HG03521 (cell line): ENCODE results near the gene GHRL.

Experiments used
- ATAC-seq: cut with Tn5 transposase; IDR thresholded peaks from one replicate; pipeline ENCODE4 v1.9.1; 2021; ENCODE audit warnings: mild to moderate bottlenecking, moderate library complexity; ENCODE audit not compliant: unreplicated experiment

The GHRL gene

DNA sequence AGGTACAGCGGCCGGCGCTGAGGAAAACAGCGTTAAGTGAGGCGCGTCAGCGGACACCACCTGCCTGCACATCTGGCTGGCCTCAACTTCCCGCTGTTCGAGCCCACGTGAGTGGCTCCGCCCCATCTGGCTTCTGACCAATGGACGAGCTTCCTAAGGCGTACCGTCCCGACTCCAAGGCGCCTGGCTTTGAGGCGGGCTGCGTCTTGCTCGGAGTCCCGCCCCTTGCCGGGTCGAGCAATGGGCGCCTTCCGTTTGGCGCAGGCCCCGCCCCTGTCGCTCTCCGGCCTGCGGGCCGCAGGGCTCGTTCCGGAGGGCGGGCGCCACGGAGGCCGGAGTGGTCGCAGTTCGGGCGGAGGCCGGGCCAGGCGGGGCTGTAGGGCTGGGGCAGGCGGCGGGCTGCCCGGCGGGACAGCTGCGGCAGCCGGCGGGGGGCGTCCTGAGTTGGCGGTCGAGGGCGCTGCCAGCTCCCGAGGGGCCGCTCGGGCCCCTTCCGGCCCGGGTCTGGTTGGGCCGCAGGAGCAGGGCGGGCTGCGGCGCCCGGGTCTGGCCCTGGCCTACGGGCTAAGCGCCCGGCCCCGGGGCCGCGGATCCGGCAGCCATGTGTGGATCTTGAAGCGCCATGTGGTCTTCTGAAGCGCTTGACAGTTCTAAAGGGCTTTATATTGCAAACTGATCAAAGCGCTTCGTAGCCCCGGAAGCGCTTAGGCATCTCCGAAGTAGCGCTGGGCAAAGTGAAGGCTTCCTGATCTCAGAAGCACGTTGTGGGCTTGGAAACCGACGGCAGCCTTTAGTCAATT lies 44.4 kb downstream of the GHRL start, which contains the start of gene TATDN2:
Gene TATDN2, plus strand, starts transcription at position 276 of the 800 bp plus-strand sequence. CDS start 742 bp downstream, outside the sequence.
- ATAC-seq, result peak; percentile 94

DNA sequence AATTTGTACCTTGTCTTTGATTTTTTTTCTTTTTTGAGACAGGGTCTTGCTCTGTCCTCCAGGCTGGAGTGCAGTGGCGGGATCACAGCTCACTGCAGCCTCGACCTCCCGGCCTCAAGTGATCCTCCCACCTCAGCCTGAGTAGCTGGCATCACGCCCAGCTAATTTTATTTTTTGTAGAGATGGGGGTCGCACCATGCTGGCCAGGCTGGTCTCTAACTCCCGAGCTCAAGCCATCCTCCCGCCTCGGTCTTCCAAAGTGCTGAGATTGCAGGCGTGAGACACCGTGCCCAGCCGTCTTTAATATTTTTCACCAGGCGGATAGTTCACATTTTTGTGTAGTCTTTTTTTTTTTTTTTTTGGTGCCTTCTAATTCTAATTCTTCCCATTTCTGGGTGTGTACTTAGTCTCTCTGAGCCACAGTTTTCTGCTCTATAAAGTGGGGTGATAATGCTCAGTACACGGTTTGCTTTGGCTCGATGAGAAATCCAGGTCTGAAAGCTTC lies 45.0 kb downstream of the GHRL start:
- ATAC-seq, result no peak

DNA sequence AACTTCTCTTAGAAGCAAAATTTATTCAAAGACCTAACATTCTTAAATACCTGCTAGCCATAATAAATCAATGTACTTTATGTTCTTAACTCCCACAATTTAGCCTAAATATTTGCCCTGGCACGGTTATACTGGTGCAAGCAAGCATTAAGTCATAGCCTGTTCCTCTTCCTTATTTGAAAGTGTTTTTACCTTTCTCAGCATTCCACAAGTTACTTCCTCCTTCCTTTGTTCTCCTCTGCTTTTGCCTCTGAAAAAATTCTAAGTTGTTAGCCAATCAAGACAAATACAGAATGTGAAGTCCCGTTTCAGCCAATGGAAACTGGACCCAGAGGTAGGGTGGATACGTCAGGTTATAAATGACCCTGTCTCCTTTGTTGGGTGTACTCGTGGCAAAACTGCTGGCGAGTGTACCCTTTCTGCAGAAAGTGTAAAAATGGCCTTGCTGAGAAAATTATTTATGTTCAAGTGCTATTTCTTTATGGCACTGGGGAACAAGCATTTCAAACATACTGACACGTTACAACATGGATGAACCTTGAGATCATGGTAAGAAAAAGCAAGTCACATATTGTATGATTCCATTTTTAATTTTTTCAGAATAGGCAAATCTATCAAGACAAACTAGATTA lies 47.5 kb downstream of the GHRL start:
- no peak for ATAC-seq

GRCh38 chr3:10244009-10244408 lies 48.7 kb downstream of the GHRL start:
- no peak for ATAC-seq

GRCh38 chr3:10242182-10243065 lies 50.3 kb downstream of the GHRL start:
- no peak for ATAC-seq

DNA sequence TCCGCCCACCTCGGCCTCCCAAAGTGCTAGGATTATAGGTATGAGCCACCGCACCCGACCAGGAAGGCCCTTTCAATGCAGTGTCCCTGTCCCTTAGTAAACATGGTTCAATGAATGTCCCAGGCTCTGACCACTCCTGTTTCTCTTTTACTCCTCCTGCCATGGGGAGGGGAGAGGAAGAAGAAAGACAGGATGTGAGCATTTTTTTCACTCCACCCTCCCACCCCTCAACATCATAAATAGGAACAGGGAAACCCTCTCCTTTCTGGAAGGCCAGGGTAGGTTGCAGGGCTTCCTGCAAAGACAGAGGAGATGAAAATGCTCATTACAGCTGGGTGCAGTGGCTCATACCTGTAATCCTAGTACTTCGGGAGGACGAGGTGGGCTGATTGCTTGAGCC lies 51.9 kb downstream of the GHRL start:
- ATAC-seq, result no peak

GRCh38 chr3:10238345-10239183 lies 54.2 kb downstream of the GHRL start:
- ATAC-seq, result no peak
